K562 (cell line): Measurements from ENCODE around the gene STT3B.

ENCODE experiments used
- CTCF ChIP-seq, 3 experiments: IDR thresholded peaks in 2 of 3; conservative IDR thresholded peaks in 1 of 3; 2 replicates each; pipeline ENCODE4 v1.5.1; 2011 to 2012; ENCODE audit warnings: low read length in 3 of 3, mild to moderate bottlenecking in 3 of 3, control low read depth in 2 of 3, improper control_type of control experiment in 1 of 3, inconsistent platforms in 1 of 3, low read depth in 1 of 3, mixed read lengths in 1 of 3, moderate library complexity in 1 of 3; ENCODE audit not compliant: insufficient read depth in 2 of 3
- KDM1A ChIP-seq, 2 experiments: fragments of 450-650 bp; IDR thresholded peaks; 2 replicates each; pipeline ENCODE4 v1.6.1; 2016; ENCODE audit warnings: mild to moderate bottlenecking in 2 of 2
- KDM4B ChIP-seq, 2 experiments: fragments of 450-650 bp in 1 of 2; sonication (generic) in 1 of 2; IDR thresholded peaks; 2 replicates each; pipeline ENCODE4 v1.6.1; 2016 to 2017; ENCODE audit warnings: borderline replicate concordance in 2 of 2, antibody characterized with exemption in 1 of 2, low read depth in 1 of 2, mild to moderate bottlenecking in 1 of 2
- NFIC ChIP-seq: fragments of 450-650 bp; IDR thresholded peaks from 2 replicates; pipeline ENCODE4 v1.6.1; 2017; ENCODE audit warnings: mild to moderate bottlenecking, inconsistent platforms
- NR1H2 ChIP-seq: sonication (generic); formaldehyde crosslinking; IDR thresholded peaks from 2 replicates; pipeline ENCODE4 v1.4.0; 2020; ENCODE audit warnings: mild to moderate bottlenecking, missing genetic modification reagents
- NR2F6 ChIP-seq: fragments of 450-650 bp; formaldehyde crosslinking; IDR thresholded peaks from 2 replicates; pipeline ENCODE4 v1.4.0; 2020; ENCODE audit warnings: mild to moderate bottlenecking
- POLR2A ChIP-seq: fragments of 450-650 bp; conservative IDR thresholded peaks from 2 replicates; pipeline ENCODE4 v1.6.1; 2016
- RBFOX2 ChIP-seq: fragments of 200-400 bp; formaldehyde crosslinking; IDR thresholded peaks from 2 replicates; pipeline ENCODE4 v1.6.1; 2017; ENCODE audit warnings: low read depth, mild to moderate bottlenecking, low read length, moderate library complexity
- SIN3A ChIP-seq, 2 experiments: fragments of 150-350 bp in 1 of 2; IDR thresholded peaks; 2 replicates each; pipeline ENCODE4 v1.6.1; 2011 to 2016; ENCODE audit warnings: borderline replicate concordance in 2 of 2, low read depth in 2 of 2, low read length in 2 of 2, mild to moderate bottlenecking in 2 of 2, moderate library complexity in 2 of 2; ENCODE audit not compliant: control insufficient read depth in 1 of 2
- TBP ChIP-seq: optimal IDR thresholded peaks from 2 replicates; pipeline ENCODE3; 2011; ENCODE audit warnings: low read depth, low read length, improper control_type of control experiment
- TEAD1 ChIP-seq, 2 experiments: fragments of 450-650 bp in 1 of 2; sonication (generic) in 1 of 2; formaldehyde crosslinking; IDR thresholded peaks; 2 replicates each; pipeline versions ENCODE4 v1.4.0 to v1.8.0; 2020 to 2022; ENCODE audit warnings: mild to moderate bottlenecking in 2 of 2, missing genetic modification reagents in 1 of 2

DNA sequence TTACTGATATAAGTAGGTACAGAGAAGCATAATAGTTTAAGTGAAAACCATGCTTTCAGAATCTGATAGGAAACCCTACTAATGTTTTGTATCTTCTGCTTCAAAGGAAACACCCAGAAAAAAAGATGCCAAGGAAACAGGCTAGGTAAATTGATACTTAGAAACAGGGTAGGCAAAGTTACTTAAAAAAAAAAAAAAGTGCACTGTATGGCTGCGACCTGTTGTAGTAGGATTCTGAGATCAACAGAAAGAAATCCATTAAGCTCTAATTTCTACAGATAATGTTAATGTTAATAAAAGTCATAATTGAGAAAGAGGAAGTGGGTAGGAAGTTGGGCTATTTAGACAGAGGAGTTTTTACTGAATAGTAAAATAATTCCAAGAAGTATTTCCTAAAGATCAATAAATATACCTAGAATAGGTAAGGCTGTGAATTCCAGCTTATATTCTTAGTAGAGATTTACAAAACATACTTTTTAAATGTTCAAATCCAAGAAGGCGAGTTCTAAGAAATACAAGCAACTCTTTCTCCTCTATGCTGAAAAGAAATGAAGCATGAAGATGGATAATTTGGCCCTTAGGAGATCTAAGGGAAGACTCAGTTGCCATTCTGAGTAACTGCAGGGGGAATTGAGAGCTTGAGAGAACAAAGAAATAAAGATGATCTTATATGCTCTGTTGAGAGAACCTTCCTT lies 24.1 kb upstream of the STT3B start:
- TF ChIP-seq NFIC (no peak), NR1H2 (CRISPR knock-in tag) (no peak), CTCF (IDR thresholded peaks at IDR 0.05 in 2 of 3, conservative IDR thresholded peaks at IDR 0.05 in 1 of 3; ENCODE audit: insufficient read depth in 2 of 3, low read depth in 1 of 3, low read length in 3 of 3) (no peak), NR2F6 (no peak), SIN3A (IDR thresholded peaks at IDR 0.05; ENCODE audit: borderline replicate concordance in 2 of 2, control insufficient read depth in 1 of 2, low read depth in 2 of 2, low read length in 2 of 2) (no peak), KDM4B (IDR thresholded peaks at IDR 0.05; ENCODE audit: borderline replicate concordance in 2 of 2, low read depth in 1 of 2) (no peak), RBFOX2 (no peak), TBP (no peak), POLR2A (no peak), TEAD1 (CRISPR knock-in tag; IDR thresholded peaks at IDR 0.05) (no peak), KDM1A (IDR thresholded peaks at IDR 0.05) (no peak)
